ENCODE results near the gene GDNF.

GDNF gene

DNA sequence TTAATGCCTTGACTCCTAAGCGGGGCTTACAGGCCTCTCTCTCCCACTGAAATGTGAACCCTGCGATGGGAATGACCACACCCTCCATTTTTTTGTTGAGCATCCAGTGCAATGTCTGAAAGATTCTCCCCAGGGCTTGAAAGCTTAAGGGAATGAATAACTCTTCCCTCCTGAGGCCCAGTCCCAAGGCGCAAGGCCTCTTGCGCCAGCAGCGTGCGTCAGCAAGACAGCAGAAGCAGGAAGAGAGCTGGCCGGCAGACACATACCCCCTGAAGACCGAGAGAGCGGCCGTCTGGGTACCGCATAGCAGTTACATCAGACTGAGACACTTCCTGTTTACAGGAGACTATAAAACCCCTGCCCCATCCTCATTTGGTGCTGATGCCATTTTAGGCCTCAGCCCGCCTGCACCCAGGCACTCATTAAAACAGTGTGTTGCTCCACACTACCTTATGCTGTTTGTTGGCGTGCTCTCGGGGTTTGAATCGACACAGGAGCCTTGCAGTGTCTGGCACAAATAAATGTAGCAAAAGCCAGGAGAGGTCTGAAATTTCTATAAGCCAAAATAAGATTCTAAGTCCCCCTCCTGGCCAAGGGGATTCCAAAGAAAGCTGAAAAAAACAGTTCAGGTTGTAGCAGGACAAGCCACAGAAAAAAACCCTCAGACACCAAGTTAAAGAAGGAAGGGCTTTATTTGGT is 62.3 kb downstream of the GDNF start:
- DNase-seq (no peak), ATAC-seq (replicated peaks) (no peak)
- Mint-ChIP-seq H3K9me3 (peaks cover 3 to 14% of the 10 kb centered on the region in 2 donors), H3K36me3 (ENCODE audit: insufficient read depth) (peaks cover 3% of the 10 kb centered on the region), H3K27ac (no peak overlapping the region), H3K4me1 (ENCODE audit: low read depth in 2 of 2) (no peaks in the 10 kb centered on the region), H3K27me3 (peaks cover 0 to 5% of the 10 kb centered on the region in 2 donors), H3K4me3 (no peak overlapping the region)

- Mint-ChIP-seq H3K4me1 (ENCODE audit: low read depth in 2 of 2) (no peaks in the 10 kb centered on the region), H3K36me3 (ENCODE audit: insufficient read depth) (peaks cover 3% of the 10 kb centered on the region), H3K27ac (no peak overlapping the region), H3K4me3 (no peak overlapping the region), H3K27me3 (peaks cover 5 to 11% of the 10 kb centered on the region in 2 donors), H3K9me3 (peaks cover 3 to 14% of the 10 kb centered on the region in 2 donors)
- ATAC-seq (replicated peaks) (no peak), DNase-seq (no peak)
Measured at GRCh38 chr5:37776826-37777225, 63.0 kb downstream of the GDNF start.

- Mint-ChIP-seq H3K27ac (no peak overlapping the region), H3K4me3 (no peak overlapping the region), H3K27me3 (peaks cover 14 to 23% of the 10 kb centered on the region in 2 donors), H3K9me3 (peaks cover 3 to 14% of the 10 kb centered on the region in 2 donors), H3K4me1 (ENCODE audit: low read depth in 2 of 2) (no peaks in the 10 kb centered on the region), H3K36me3 (ENCODE audit: insufficient read depth) (peaks cover 3% of the 10 kb centered on the region)
- ATAC-seq (replicated peaks) (no peak), DNase-seq (no peak)
Measured at GRCh38 chr5:37774912-37775483, 64.8 kb downstream of the GDNF start.

- no peak overlapping the region for H3K4me3 Mint-ChIP-seq
- ATAC-seq (replicated peaks) (no peak), DNase-seq (no peak)
- H3K27me3 Mint-ChIP-seq: peaks cover 21 to 35% of the 10 kb centered on the region in 2 donors
- peaks cover 3% of the 10 kb centered on the region for H3K36me3 Mint-ChIP-seq (ENCODE audit: insufficient read depth)
- H3K4me1 Mint-ChIP-seq (ENCODE audit: low read depth in 2 of 2): no peaks in the 10 kb centered on the region
- peaks cover 3 to 14% of the 10 kb centered on the region in 2 donors for H3K9me3 Mint-ChIP-seq
- no peak overlapping the region for H3K27ac Mint-ChIP-seq
Measured at GRCh38 chr5:37773809-37774208, 66.0 kb downstream of the GDNF start.

DNA sequence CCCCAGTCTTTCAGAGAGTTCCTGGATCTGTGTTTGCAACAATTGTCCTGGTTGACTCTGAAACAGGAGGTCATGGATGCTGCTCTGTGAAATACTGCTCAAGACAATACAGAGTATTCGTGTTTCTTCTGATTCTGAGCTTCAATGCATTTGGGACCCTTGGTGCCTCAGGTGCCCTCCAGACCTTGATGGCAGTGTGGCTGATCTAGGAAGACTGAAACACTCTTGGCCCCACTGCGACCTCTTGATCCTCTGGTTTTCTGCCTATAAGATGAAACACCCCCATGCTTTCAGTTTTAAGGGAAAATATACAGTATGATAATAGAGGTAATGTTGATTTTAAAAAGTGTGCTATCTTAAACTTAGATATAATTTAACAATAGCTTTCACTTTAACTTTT is 67.6 kb downstream of the GDNF start:
- H3K27me3 Mint-ChIP-seq: peaks cover 21 to 42% of the 10 kb centered on the region in 2 donors
- H3K27ac Mint-ChIP-seq: no peak overlapping the region
- no peak for DNase-seq
- H3K4me3 Mint-ChIP-seq: no peak overlapping the region
- no peak for ATAC-seq (replicated peaks)
- H3K9me3 Mint-ChIP-seq: peaks cover 3 to 14% of the 10 kb centered on the region in 2 donors
- peaks cover 3% of the 10 kb centered on the region for H3K36me3 Mint-ChIP-seq (ENCODE audit: insufficient read depth)
- H3K4me1 Mint-ChIP-seq (ENCODE audit: low read depth in 2 of 2): no peaks in the 10 kb centered on the region

GRCh38 chr5:37771731-37772130 is 68.1 kb downstream of the GDNF start:
- no peaks in the 10 kb centered on the region for H3K4me1 Mint-ChIP-seq (ENCODE audit: low read depth in 2 of 2)
- peaks cover 3 to 14% of the 10 kb centered on the region in 2 donors for H3K9me3 Mint-ChIP-seq
- H3K27ac Mint-ChIP-seq: no peak overlapping the region
- ATAC-seq (replicated peaks) (no peak), DNase-seq (no peak)
- H3K27me3 Mint-ChIP-seq: peaks cover 21 to 42% of the 10 kb centered on the region in 2 donors
- peaks cover 1% of the 10 kb centered on the region for H3K36me3 Mint-ChIP-seq (ENCODE audit: insufficient read depth)
- H3K4me3 Mint-ChIP-seq: no peak overlapping the region

DNA sequence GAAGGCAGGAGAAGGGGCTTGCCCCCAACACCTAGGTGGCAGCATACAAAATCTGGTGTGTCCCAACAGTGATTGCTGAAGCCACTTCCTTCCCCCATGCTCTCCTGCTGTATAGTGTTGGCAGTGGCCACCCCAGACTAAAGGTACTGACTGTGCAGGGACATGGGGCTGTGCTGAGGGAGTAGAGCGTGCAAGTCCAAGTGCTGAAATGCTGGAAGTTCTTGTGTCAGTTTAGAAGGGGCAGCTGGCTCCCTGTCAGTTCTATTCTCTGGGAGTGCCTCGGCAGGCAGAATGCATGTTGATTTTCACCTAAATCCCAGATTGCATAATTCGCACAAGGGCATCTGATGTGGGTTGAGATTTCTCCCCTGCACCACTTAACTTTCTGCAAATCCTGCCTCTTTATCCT is 68.6 kb downstream of the GDNF start:
- no peak overlapping the region for H3K27ac Mint-ChIP-seq
- peaks cover 21 to 42% of the 10 kb centered on the region in 2 donors for H3K27me3 Mint-ChIP-seq
- no peaks in the 10 kb centered on the region for H3K36me3 Mint-ChIP-seq (ENCODE audit: insufficient read depth)
- DNase-seq (no peak), ATAC-seq (replicated peaks) (no peak)
- H3K4me3 Mint-ChIP-seq: no peak overlapping the region
- H3K4me1 Mint-ChIP-seq (ENCODE audit: low read depth in 2 of 2): no peaks in the 10 kb centered on the region
- peaks cover 3 to 14% of the 10 kb centered on the region in 2 donors for H3K9me3 Mint-ChIP-seq

- Mint-ChIP-seq H3K4me1 (ENCODE audit: low read depth in 2 of 2) (no peaks in the 10 kb centered on the region), H3K4me3 (no peak overlapping the region), H3K36me3 (ENCODE audit: insufficient read depth) (no peaks in the 10 kb centered on the region), H3K27ac (no peak overlapping the region), H3K9me3 (peaks cover 3 to 14% of the 10 kb centered on the region in 2 donors), H3K27me3 (peaks cover 21 to 42% of the 10 kb centered on the region in 2 donors)
- DNase-seq: no peak
- no peak for ATAC-seq (replicated peaks)
Measured at GRCh38 chr5:37770786-37771185, 69.1 kb downstream of the GDNF start.

GRCh38 chr5:37769840-37770239 is 70.0 kb downstream of the GDNF start:
- H3K4me1 Mint-ChIP-seq (ENCODE audit: low read depth in 2 of 2): no peaks in the 10 kb centered on the region
- peaks cover under 1 to 8% of the 10 kb centered on the region in 2 donors for H3K9me3 Mint-ChIP-seq
- no peak overlapping the region for H3K4me3 Mint-ChIP-seq
- DNase-seq: no peak
- H3K27me3 Mint-ChIP-seq: peaks cover 21 to 42% of the 10 kb centered on the region in 2 donors
- no peaks in the 10 kb centered on the region for H3K36me3 Mint-ChIP-seq (ENCODE audit: insufficient read depth)
- no peak overlapping the region for H3K27ac Mint-ChIP-seq
- ATAC-seq (replicated peaks): no peak

DNA sequence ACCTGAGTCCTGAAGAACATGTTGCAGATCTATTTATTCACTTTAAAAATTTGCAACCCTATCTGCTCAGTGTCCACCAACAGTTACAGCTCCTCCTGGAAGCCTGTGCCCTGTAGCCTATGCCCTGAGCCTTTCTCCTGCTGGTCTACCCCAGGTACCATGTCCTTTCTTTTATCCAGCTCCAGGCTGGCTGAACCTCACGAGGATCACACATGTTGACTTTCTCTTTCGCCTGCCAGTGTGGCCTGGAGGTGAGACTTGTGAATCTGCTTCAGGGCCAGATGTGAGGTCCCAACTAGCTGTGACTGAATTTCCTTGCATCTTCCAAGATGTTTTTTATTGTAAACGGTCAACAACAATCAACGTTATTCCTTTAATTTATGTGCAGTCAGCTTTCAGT is 70.7 kb downstream of the GDNF start:
- no peak overlapping the region for H3K27ac Mint-ChIP-seq
- H3K36me3 Mint-ChIP-seq (ENCODE audit: insufficient read depth): no peaks in the 10 kb centered on the region
- peaks cover 0 to 5% of the 10 kb centered on the region in 2 donors for H3K9me3 Mint-ChIP-seq
- DNase-seq (no peak), ATAC-seq (replicated peaks) (no peak)
- H3K4me3 Mint-ChIP-seq: no peak overlapping the region
- peaks cover 21 to 42% of the 10 kb centered on the region in 2 donors for H3K27me3 Mint-ChIP-seq
- no peaks in the 10 kb centered on the region for H3K4me1 Mint-ChIP-seq (ENCODE audit: low read depth in 2 of 2)

DNA sequence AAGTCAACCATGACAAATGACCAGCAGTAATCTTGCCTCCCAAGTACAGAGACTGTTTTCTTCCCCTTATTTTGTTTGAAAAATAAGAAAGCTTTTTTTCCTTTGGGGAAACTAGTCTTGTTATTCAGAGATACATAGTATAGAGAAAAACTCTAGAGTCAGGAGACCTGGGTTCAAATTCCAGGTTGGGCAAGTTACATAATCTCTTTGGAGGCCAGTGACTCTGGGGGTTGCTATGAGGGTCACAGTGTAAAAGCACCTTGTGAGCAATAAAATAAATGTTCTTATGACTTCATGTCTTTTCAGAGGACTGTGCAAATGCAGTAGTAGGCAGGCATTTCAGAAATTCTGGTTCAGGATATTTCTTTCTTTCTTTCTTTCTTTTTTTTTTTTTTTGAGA is 71.5 kb downstream of the GDNF start:
- no peak overlapping the region for H3K4me3 Mint-ChIP-seq
- peaks cover 0 to under 1% of the 10 kb centered on the region in 2 donors for H3K9me3 Mint-ChIP-seq
- DNase-seq (no peak), ATAC-seq (replicated peaks) (no peak)
- H3K27me3 Mint-ChIP-seq: peaks cover 21 to 42% of the 10 kb centered on the region in 2 donors
- H3K36me3 Mint-ChIP-seq (ENCODE audit: insufficient read depth): no peaks in the 10 kb centered on the region
- no peak overlapping the region for H3K27ac Mint-ChIP-seq
- H3K4me1 Mint-ChIP-seq (ENCODE audit: low read depth in 2 of 2): no peaks in the 10 kb centered on the region

DNA sequence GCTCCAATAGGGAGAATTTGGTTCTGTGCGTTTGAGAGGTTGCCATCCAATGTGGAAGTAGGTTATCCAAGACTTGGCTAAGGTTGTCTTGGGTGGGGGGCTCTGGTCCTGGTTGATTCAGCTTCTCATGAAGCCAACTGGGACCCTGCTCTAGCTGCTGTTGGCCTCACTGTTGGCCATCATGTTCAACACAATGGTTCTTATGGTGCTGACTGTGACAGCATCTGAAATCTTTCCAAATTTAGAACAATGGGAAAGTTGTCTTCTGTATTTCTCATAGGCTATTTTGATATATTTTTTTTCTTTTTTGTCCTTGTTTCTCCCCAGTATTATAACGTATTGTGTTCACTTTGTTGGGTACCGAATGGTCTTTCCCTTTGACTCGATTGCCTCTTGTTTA is 71.9 kb downstream of the GDNF start:
- H3K27ac Mint-ChIP-seq: no peak overlapping the region
- peaks cover 20 to 42% of the 10 kb centered on the region in 2 donors for H3K27me3 Mint-ChIP-seq
- ATAC-seq (replicated peaks) (no peak), DNase-seq (no peak)
- no peaks in the 10 kb centered on the region for H3K4me1 Mint-ChIP-seq (ENCODE audit: low read depth in 2 of 2)
- H3K4me3 Mint-ChIP-seq: no peak overlapping the region
- H3K36me3 Mint-ChIP-seq (ENCODE audit: insufficient read depth): no peaks in the 10 kb centered on the region
- H3K9me3 Mint-ChIP-seq: no peaks in the 10 kb centered on the region

DNA sequence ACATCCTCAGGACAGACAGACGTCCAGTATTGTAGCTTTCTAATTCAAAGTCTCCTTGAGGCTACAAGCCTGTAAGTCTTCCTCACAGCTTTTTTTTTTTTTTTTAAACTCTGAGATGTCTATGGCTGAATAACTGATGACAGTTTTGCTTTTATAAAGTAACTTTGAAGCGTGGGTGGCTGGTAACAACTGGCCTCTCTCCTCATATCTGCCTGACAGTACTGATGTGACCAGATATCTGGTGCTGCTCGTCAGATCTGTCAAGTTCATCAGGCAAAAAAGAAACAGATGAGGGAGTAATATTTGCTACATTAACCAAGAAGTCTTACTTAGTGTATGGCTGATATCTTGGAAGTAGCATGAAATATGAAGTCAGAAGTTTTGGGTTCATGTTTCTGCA is 72.6 kb downstream of the GDNF start:
- Mint-ChIP-seq H3K4me3 (no peak overlapping the region), H3K27ac (no peak overlapping the region), H3K9me3 (no peaks in the 10 kb centered on the region), H3K27me3 (peaks cover 13 to 41% of the 10 kb centered on the region in 2 donors), H3K36me3 (ENCODE audit: insufficient read depth) (no peaks in the 10 kb centered on the region), H3K4me1 (ENCODE audit: low read depth in 2 of 2) (no peaks in the 10 kb centered on the region)
- ATAC-seq (replicated peaks): no peak
- DNase-seq: no peak

Measured in effector memory CD8-positive, alpha-beta T cell (primary cell).